Cerebellar nuclear complex (tissue), 1 donor: ENCODE results near the gene SCYGR8.
"Not testable (repeated sequence)": the region's sequence is repeated elsewhere in the genome, so short reads cannot be mapped to it uniquely, and the experiment has no call there.

ENCODE experiments used
- DNase-seq, 2 experiments: peaks; one replicate each; lab custom pipeline; 2025; lab: John Stamatoyannopoulos, UW

SCYGR8 gene, protein sequence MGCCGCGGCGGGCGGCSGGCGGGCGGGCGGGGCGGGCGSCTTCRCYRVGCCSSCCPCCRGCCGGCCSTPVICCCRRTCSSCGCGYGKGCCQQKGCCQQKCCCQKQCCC

GRCh38 chr2:227745594-227745993 lies at the start of gene SCYGR8:
SCYGR8 (plus strand) TSS chr2:227745894; CDS start chr2:227745894, 0 bp downstream.
- DNase-seq = no peak

- DNase-seq = no peak
Measured at GRCh38 chr2:227696990-227697679, 48.6 kb upstream of the SCYGR8 start.

DNA sequence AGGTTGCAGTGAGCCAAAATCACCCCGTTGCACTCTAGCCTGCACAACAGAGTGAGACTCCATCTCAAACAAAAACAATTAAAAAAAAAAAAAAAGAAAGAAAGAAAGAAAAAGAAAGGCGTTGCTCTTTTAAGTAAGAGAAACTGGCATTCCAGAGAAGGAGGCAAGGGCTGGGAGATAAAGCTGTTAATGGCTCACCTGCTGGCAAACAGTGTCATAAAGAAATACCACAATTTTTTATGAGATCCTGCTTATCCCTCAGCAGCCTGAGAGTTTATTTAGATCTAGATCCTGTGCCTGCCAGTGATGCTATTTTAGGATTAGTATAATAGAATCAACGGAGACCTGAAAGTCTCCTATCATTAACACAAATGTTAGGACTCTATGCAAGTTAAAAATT lies 44.1 kb upstream of the SCYGR8 start:
- DNase-seq = no peak

DNA sequence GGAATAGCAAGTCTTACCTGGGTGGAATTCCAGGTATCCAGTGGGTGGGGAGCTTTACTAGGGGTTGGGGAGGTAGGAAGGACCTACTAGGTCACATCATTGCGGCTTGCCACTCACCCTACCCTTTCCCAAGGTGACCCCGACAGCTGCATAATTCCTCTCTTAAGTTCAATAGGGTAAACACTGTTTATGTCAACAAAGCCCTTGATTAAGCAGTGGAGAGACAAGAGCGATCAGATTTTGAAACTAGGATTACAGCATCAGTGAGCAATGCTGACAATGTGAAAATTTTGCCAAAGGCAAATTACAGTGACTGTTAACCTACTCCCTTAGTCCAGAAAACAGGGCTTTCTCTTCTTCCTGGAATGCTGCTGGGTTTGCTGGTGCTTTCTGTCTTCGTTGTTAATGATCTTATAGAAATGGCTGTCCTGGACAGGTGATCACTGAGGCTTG lies 42.4 kb upstream of the SCYGR8 start:
- DNase-seq = no peak

DNA sequence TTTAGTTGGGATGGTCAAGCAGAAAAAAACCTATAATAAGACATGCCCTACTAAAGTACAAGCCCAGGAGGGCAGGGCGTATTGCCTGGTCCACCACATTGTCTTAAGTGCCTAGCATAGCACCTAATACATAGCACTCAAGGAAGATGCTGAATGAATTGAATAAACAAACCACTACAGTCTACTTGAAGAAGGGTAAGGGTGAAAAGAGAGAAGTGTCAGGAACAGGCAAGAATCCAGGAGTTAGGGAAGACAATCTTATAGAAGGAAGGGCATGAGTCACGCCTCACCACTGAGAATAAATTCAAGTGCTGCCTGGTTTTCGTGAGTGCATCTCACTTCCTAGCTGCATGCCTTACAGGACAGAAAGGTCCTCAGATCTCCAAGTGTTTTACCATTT lies 41.7 kb upstream of the SCYGR8 start:
- DNase-seq = no peak

GRCh38 chr2:227706859-227707258 lies 38.8 kb upstream of the SCYGR8 start:
- no peak for DNase-seq

GRCh38 chr2:227707390-227707789 lies 38.3 kb upstream of the SCYGR8 start:
- DNase-seq = no peak

- no peak for DNase-seq
Measured at GRCh38 chr2:227710986-227711385, 34.7 kb upstream of the SCYGR8 start.

GRCh38 chr2:227713291-227713690 lies 32.4 kb upstream of the SCYGR8 start:
- no peak for DNase-seq

DNA sequence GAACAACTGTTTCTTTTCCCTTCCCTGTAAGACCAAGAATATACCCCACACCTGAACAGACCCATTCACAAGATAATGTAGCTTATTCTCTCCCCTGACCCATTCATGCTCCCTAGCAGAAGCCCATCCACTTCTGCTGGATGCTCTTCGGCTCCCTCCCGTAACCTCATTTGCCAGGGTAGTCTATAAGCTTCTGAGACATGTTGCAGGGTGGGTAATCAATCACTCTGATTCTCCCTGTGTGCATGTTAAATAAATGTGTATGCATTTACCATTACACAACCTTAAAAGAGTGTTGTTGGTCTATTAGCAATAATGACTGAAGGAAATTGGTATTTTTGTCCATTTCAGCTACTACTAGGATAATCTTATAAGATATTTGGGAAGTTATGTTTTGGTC lies 29.2 kb upstream of the SCYGR8 start:
- no peak for DNase-seq

- no peak for DNase-seq
Measured at GRCh38 chr2:227717687-227718567, 27.8 kb upstream of the SCYGR8 start, which contains the start of gene SLC19A3. SLC19A3 (minus strand) TSS chr2:227718028; CDS start chr2:227702318, 15,710 bp downstream.

DNA sequence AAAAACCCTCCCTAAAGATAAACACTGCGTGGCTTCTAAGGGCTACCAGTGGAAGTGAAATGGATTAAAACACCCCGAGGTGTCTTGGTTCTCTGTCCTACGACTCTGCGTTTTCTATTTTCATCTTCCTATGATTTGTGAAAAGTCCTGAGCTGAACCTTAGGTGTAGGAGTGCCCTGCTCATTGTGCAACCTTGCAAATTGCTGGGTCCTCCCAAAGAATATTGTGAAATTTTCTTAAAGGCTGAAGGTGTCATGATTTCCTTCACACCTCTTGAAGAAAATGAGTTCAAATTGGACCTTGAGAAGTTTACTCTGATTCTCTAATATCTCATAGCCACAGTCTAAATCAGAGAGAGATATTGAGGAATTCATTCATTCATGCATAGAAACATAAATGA lies 26.1 kb upstream of the SCYGR8 start:
- DNase-seq = no peak

DNA sequence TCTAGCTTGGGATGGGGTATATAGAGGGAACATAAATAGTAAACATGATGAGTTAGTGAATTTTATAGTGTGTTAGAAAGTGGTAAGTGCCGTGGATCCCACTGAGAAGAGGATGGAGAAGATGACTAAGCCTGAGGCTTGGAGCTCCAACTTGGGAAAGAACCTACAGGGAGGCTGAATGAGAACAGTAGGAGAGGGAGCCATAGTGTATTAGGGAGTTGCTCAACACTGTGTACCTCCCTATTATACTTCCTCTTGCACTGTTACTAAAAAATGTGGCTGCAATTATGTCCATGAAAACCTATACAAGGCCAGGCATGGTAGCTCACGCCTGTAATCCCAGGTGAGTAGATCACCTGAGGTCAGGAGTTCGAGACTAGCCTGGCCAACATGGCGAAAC lies 25.0 kb upstream of the SCYGR8 start:
- no peak for DNase-seq

GRCh38 chr2:227722821-227723220 lies 22.9 kb upstream of the SCYGR8 start:
- not testable (repeated sequence) for DNase-seq

DNA sequence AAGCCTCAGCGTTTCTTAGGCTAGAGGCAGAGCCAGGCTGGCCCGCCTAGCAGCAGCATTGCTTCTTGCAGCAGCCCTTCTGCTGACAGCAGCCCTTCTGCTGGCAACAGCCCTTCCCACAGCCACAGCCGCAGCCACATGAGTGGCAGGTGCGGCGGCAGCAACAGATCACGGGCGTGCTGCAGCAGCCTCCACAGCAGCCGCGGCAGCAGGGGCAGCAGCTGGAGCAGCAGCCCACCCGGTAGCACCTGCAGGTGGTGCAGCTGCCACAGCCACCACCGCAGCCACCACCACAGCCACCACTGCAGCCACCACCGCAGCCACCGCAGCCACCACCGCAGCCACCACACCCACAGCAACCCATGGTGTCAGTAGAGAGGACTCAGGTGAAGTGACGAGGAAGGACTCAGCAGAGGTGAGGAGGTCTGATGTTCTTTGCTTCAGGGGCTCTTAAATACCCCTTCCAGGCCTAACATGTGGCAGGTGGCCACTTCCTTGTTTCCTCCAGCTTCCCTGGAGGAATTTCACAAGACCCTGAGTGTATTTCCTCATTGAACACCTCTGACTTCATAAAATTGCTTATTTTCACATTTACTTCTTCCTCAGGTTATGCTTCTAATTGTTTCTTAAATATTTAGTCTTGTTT lies 21.2 kb upstream of the SCYGR8 start, which contains the start of gene SCYGR6:
TSS of gene SCYGR6 (minus strand) at position 364 of the 646 bp plus-strand sequence. CDS start at position 364, 0 bp downstream.
- DNase-seq = no peak

DNA sequence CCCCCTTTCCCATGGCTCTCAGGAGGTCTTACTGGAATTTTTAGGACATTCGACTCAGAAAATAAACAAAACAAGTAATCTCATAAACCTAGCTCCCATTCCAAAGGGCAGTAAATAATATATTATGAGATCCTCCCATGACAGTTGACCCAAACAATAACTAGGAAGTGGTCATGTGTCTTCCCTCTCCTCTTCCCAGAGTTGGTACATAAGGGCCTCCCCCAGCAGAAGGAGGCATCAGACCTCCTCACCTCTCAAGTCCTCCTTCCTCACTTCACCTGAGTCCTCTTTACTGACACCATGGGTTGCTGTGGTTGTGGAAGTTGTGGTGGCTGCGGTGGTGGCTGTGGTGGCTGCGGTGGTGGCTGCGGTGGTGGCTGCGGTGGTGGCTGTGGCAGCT lies 17.7 kb upstream of the SCYGR8 start, which contains the start of gene SCYGR7:
TSS of gene SCYGR7 (plus strand) at position 301 of the 400 bp plus-strand sequence. CDS start at position 301, 0 bp downstream.
- DNase-seq = no peak

GRCh38 chr2:227739351-227739750 lies 6.3 kb upstream of the SCYGR8 start:
- no peak for DNase-seq

GRCh38 chr2:227740705-227741104 lies 5.0 kb upstream of the SCYGR8 start:
- not testable (repeated sequence) for DNase-seq

GRCh38 chr2:227748079-227748478 lies 2.4 kb downstream of the SCYGR8 start:
- no peak for DNase-seq

DNA sequence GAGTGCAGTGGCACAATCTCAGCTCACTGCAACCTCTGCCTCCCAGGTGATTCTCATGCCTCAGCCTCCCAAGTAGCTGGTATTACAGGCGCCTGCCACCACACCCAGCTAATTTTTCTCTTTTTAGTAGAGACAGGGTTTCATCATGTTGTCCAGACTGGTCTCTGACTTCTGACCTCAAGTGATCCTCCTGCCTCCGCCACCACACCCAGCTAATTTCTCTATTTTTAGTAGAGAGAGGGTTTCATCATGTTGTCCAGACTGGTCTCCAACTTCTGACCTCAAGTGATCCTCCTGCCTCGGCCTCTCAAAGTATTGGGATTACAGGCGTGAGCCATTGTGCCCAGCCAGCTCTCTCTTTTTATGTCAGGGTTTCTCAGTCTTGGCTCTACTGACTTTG lies 10.6 kb downstream of the SCYGR8 start:
- DNase-seq = not testable (repeated sequence)

GRCh38 chr2:227759411-227760118 lies 13.9 kb downstream of the SCYGR8 start:
- no peak for DNase-seq
